MCF 10A (cell line): ENCODE measurements around the gene DCP1B. TPM values are rescaled to one million over a fixed set of nuclear protein-coding genes. Genes with fewer than 3 reads are reported as not detected.

ENCODE experiments used
- BruUV-seq: library from RNA; stranded (reverse); fragments of 400-500 nt; replicated peaks from 2 replicates; lab custom pipeline; 2021; lab: Mats Ljungman, UMichigan
- CTCF ChIA-PET: fragments of 300-600 bp; sonication (Branson Sonifier 250); formaldehyde crosslinking; extraction: SDS; loops from one replicate; lab custom pipeline; 2021; ENCODE audit warnings: antibody characterized with exemption, inconsistent platforms; lab: Yijun Ruan, JAX
- POLR2A ChIA-PET: fragments of 300-600, 350-650 bp; sonication (Branson Sonifier 250); formaldehyde crosslinking; extraction: SDS; loops from one replicate; lab custom pipeline; 2020; ENCODE audit warnings: antibody characterized with exemption, inconsistent platforms; lab: Yijun Ruan, JAX
- DNase-seq: peaks from one replicate; pipeline ENCODE4 v3.0.0-alpha.2; 2018; ENCODE audit not compliant: unreplicated experiment
- H3K27ac Mint-ChIP-seq: one replicate; pipeline ENCODE4 v1.8.0; 2022; ENCODE audit warnings: mild to moderate bottlenecking, low read depth, mixed read lengths; ENCODE audit not compliant: unreplicated experiment
- H3K27me3 Mint-ChIP-seq: one replicate; pipeline ENCODE4 v1.8.0; 2022; ENCODE audit warnings: mixed read lengths; ENCODE audit not compliant: insufficient read depth, unreplicated experiment
- H3K36me3 Mint-ChIP-seq: one replicate; pipeline ENCODE4 v1.8.0; 2022; ENCODE audit warnings: mild to moderate bottlenecking, moderate library complexity, mixed read lengths; ENCODE audit not compliant: insufficient read depth, unreplicated experiment
- H3K4me1 Mint-ChIP-seq: one replicate; pipeline ENCODE4 v1.8.0; 2022; ENCODE audit warnings: mixed read lengths; ENCODE audit not compliant: insufficient read depth, unreplicated experiment
- H3K4me3 Mint-ChIP-seq: one replicate; pipeline ENCODE4 v1.8.0; 2022; ENCODE audit warnings: mild to moderate bottlenecking, moderate library complexity, mixed read lengths; ENCODE audit not compliant: unreplicated experiment
- H3K9me3 Mint-ChIP-seq: one replicate; pipeline ENCODE4 v1.8.0; 2022; ENCODE audit warnings: mixed read lengths; ENCODE audit not compliant: unreplicated experiment
- intact Hi-C: fragments of 100-400 bp; cut with micrococcal nuclease; formaldehyde crosslinking; loops from 2 replicates; pipeline ENCODE4 v1.14.1; 2022
- total RNA-seq: library from RNA; stranded (reverse); gene quantifications from 2 replicates; pipeline ENCODE4 v1.2.3, GENCODE V29; 2022
- TF ChIP-seq, protein P1 (sequence below): fragments of 200-600 bp; IDR thresholded peaks from one replicate; pipeline ENCODE4 v1.8.0; 2022; ENCODE audit warnings: antibody characterized with exemption, mild to moderate bottlenecking; ENCODE audit not compliant: unreplicated experiment

The DCP1B gene
- total RNA-seq, 1 experiment from 2014 or later: 5.5 TPM

- H3K9me3 Mint-ChIP-seq: no peaks in the 10 kb centered on the region
- H3K36me3 Mint-ChIP-seq: peaks cover 4% of the 10 kb centered on the region
- peaks cover 68% of the 10 kb centered on the region for H3K27me3 Mint-ChIP-seq
- ChIA-PET CTCF (interaction anchor here (0.5 to 0.6 kb wide), 2 partner anchors 85 to 109 kb away, joined by 3 read pairs; no protein-coding TSS in a partner anchor), POLR2A (no interaction called here)
- no peaks in the 10 kb centered on the region for H3K4me1 Mint-ChIP-seq
- intact Hi-C loops: no loop called here
- no TSS peak for BruUV-seq
- no peak for DNase-seq
- TF ChIP-seq, protein P1, sequence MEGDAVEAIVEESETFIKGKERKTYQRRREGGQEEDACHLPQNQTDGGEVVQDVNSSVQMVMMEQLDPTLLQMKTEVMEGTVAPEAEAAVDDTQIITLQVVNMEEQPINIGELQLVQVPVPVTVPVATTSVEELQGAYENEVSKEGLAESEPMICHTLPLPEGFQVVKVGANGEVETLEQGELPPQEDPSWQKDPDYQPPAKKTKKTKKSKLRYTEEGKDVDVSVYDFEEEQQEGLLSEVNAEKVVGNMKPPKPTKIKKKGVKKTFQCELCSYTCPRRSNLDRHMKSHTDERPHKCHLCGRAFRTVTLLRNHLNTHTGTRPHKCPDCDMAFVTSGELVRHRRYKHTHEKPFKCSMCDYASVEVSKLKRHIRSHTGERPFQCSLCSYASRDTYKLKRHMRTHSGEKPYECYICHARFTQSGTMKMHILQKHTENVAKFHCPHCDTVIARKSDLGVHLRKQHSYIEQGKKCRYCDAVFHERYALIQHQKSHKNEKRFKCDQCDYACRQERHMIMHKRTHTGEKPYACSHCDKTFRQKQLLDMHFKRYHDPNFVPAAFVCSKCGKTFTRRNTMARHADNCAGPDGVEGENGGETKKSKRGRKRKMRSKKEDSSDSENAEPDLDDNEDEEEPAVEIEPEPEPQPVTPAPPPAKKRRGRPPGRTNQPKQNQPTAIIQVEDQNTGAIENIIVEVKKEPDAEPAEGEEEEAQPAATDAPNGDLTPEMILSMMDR: no peak
- H3K27ac Mint-ChIP-seq: no peak overlapping the region
- H3K4me3 Mint-ChIP-seq: no peak overlapping the region
Observed at GRCh38 chr12:1924996-1925683, 79.1 kb downstream of the DCP1B start.

DNA sequence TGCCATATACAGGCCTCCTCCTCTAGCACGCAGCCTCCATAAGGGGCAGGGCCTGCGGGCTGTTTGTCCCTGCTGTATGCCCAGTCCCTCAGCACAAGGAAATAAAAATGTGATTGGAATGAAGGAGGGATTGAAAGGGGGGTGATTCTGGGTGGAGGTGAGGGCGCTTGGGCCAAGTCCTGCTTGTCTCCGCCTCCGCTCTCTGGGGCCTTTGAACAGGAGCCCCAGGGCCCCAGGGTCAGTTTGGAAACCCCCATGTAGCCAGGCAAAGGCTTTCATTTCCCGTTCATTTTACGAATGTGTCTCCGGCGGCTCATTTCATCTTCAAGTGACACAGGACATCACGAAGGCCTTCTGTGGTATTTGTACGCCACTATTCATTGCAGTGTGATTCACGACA is 81.3 kb downstream of the DCP1B start:
- intact Hi-C loops: no loop called here
- Mint-ChIP-seq H3K4me3 (no peak overlapping the region), H3K4me1 (no peaks in the 10 kb centered on the region), H3K9me3 (no peaks in the 10 kb centered on the region), H3K36me3 (peaks cover 4% of the 10 kb centered on the region), H3K27me3 (peaks cover 48% of the 10 kb centered on the region), H3K27ac (no peak overlapping the region)
- no TSS peak for BruUV-seq
- TF ChIP-seq, protein P1: no peak
- no peak for DNase-seq
- ChIA-PET CTCF (no interaction called here), POLR2A (no interaction called here)

DNA sequence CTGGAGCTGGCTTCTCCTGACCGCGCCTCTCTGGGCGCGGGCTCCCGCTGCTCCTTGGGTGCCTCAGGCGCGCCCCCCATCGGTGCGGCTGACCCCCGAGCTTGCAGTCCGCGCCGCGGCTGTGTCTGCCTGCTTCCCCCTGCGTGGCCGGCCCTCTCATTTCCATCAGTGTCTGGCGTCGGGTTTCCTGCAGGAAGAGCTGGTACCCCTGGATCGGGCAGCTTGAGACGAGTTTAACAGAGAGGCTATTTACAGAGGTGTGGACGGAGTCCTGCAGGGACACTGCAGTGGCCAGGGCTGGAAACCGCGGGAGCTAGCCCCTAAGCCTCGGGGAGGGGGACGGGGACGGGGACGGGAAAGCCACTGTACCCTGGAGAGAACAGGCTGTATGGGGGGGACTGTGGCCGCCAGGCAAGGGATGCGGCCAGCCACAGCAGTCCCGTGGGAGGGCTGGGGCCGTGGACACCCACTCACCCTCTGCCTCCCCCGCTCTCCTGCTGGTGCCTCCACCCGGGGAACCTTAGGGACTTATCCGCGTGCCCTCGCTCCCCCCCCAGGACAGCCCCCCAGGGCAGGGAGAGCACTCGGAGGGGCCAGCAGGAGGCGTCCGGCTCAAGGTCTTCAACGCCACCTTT is 82.1 kb downstream of the DCP1B start:
- intact Hi-C loops: no loop called here
- POLR2A ChIA-PET: no interaction called here
- Mint-ChIP-seq H3K4me3 (no peak overlapping the region), H3K36me3 (peaks cover 4% of the 10 kb centered on the region), H3K27ac (no peak overlapping the region), H3K4me1 (no peaks in the 10 kb centered on the region), H3K27me3 (peaks cover 40% of the 10 kb centered on the region), H3K9me3 (no peaks in the 10 kb centered on the region)
- DNase-seq: no peak
- TF ChIP-seq, protein P1: no peak
- CTCF ChIA-PET: interaction anchor here (0.5 to 1.6 kb wide), 6 partner anchors 18 to 298 kb away, joined by 3 to 6 read pairs (median 3); no protein-coding TSS in a partner anchor
- no TSS peak for BruUV-seq

DNA sequence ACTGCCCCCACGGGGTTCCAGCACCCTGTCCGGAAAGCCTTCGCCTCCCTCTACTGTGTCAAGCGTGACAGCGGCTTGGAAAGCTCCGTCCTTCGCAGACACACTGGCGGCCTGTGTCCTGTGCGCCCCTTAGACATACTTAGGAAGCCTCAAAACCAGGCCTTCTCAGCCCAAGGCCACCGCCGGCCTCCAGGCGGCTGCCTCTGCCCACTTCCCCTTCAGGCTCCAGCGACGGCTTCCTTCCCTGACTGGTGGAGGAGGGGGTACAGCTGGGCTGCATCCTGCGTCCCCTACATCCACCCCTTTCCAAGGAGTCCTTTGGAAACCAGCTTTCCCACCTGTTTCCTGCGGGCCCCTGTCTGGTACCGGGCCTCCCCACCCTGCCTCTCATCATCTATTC is 83.3 kb downstream of the DCP1B start:
- Mint-ChIP-seq H3K4me1 (no peaks in the 10 kb centered on the region), H3K9me3 (no peaks in the 10 kb centered on the region), H3K4me3 (no peak overlapping the region), H3K27ac (no peak overlapping the region), H3K36me3 (peaks cover 4% of the 10 kb centered on the region), H3K27me3 (peaks cover 38% of the 10 kb centered on the region)
- ChIA-PET POLR2A (interaction anchor here (1.1 kb wide), 1 partner anchor 18 kb away, joined by 3 read pairs; no protein-coding TSS in a partner anchor), CTCF (interaction anchor here (1.6 kb wide), 1 partner anchor 19 kb away, joined by 6 read pairs; no protein-coding TSS in a partner anchor)
- BruUV-seq: no TSS peak
- TF ChIP-seq, protein P1: no peak
- intact Hi-C loops: no loop called here
- no peak for DNase-seq
